Measurements from ENCODE around the gene DCDC1. TPM values are rescaled to one million over a fixed set of nuclear protein-coding genes. Genes with fewer than 3 reads are reported as not detected.
"Not testable (repeated sequence)": the region's sequence is repeated elsewhere in the genome, so short reads cannot be mapped to it uniquely, and the experiment has no call there.

Gene DCDC1
- total RNA-seq, 2 experiments from 2014 or later, result 0.13 TPM; not detected in 1

GRCh38 chr11:30960387-30960992 lies 409.0 kb downstream of the DCDC1 start:
- ChIA-PET POLR2A (interaction anchor here (0.5 to 0.7 kb wide), 2 partner anchors 157 to 181 kb away, joined by 3 read pairs; no protein-coding TSS in a partner anchor), CTCF (ENCODE audit: unreplicated experiment) (no interaction called here)
- Histone ChIP-seq H3K36me3 (ENCODE audit: insufficient read depth, low read length) (no peaks in the 10 kb centered on the region), H3K4me3 (ENCODE audit: low read depth, low read length, poor library complexity, severe bottlenecking) (no peak overlapping the region), H3K27ac (ENCODE audit: low read depth, low read length, poor library complexity, severe bottlenecking) (no peak overlapping the region), H3K4me2 (ENCODE audit: low read length) (no peak overlapping the region), H2AFZ (ENCODE audit: low read length) (no peak overlapping the region), H3K9me3 (ENCODE audit: low read length) (no peaks in the 10 kb centered on the region), H4K20me1 (ENCODE audit: insufficient read depth, low read length) (no peaks in the 10 kb centered on the region), H3K9me2 (ENCODE audit: insufficient read depth, low read length) (no peaks in the 10 kb centered on the region), H3K79me2 (ENCODE audit: insufficient read depth, low read depth, low read length) (no peaks in the 10 kb centered on the region), H3K4me1 (ENCODE audit: insufficient read depth, low read length, poor library complexity, severe bottlenecking) (no peaks in the 10 kb centered on the region)
- intact Hi-C loops (cut with micrococcal nuclease; ENCODE audit: unreplicated experiment), result no loop called here
- no TSS peak for BruUV-seq (replicated peaks)
- TF ChIP-seq CTCF (conservative IDR thresholded peaks at IDR 0.05; ENCODE audit: low read length) (peak; percentile 63), EZH2phosphoT487 (IDR thresholded peaks at IDR 0.05; ENCODE audit: borderline replicate concordance, low read depth, low read length) (no peak)
- peak; percentile 2 for DNase-seq (ENCODE audit: low spot score)

GRCh38 chr11:30956751-30957150 lies 412.8 kb downstream of the DCDC1 start:
- no peak for TF ChIP-seq EZH2phosphoT487 (IDR thresholded peaks at IDR 0.05; ENCODE audit: borderline replicate concordance, low read depth, low read length)
- TF ChIP-seq CTCF (conservative IDR thresholded peaks at IDR 0.05; ENCODE audit: low read length), result no peak
- Histone ChIP-seq H3K4me3 (ENCODE audit: low read depth, low read length, poor library complexity, severe bottlenecking) (no peak overlapping the region), H3K27ac (ENCODE audit: low read depth, low read length, poor library complexity, severe bottlenecking) (no peak overlapping the region), H3K36me3 (ENCODE audit: insufficient read depth, low read length) (no peaks in the 10 kb centered on the region), H2AFZ (ENCODE audit: low read length) (no peak overlapping the region), H3K4me2 (ENCODE audit: low read length) (no peak overlapping the region), H3K9me2 (ENCODE audit: insufficient read depth, low read length) (no peaks in the 10 kb centered on the region), H3K4me1 (ENCODE audit: insufficient read depth, low read length, poor library complexity, severe bottlenecking) (no peaks in the 10 kb centered on the region), H3K9me3 (ENCODE audit: low read length) (no peaks in the 10 kb centered on the region), H3K79me2 (ENCODE audit: insufficient read depth, low read depth, low read length) (no peaks in the 10 kb centered on the region), H4K20me1 (ENCODE audit: insufficient read depth, low read length) (no peaks in the 10 kb centered on the region)
- no TSS peak for BruUV-seq (replicated peaks)
- no peak for DNase-seq (ENCODE audit: low spot score)
- ChIA-PET POLR2A (no interaction called here), CTCF (ENCODE audit: unreplicated experiment) (no interaction called here)
- intact Hi-C loops (cut with micrococcal nuclease; ENCODE audit: unreplicated experiment), result no loop called here

- CTCF ChIA-PET (ENCODE audit: unreplicated experiment), result no interaction called here
Measured at GRCh38 chr11:30949838-30950237, 419.7 kb downstream of the DCDC1 start.

GRCh38 chr11:30947715-30948114 lies 421.8 kb downstream of the DCDC1 start:
- DNase-seq (ENCODE audit: low spot score); H3K4me3 ChIP-seq (ENCODE audit: low read depth, low read length, poor library complexity, severe bottlenecking); H3K27ac ChIP-seq (ENCODE audit: low read depth, low read length, poor library complexity, severe bottlenecking); H3K79me2 ChIP-seq (ENCODE audit: insufficient read depth, low read depth, low read length); H3K9me3 ChIP-seq (ENCODE audit: low read length); H2AFZ ChIP-seq (ENCODE audit: low read length); H3K36me3 ChIP-seq (ENCODE audit: insufficient read depth, low read length); POLR2A ChIA-PET; H4K20me1 ChIP-seq (ENCODE audit: insufficient read depth, low read length); H3K9me2 ChIP-seq (ENCODE audit: insufficient read depth, low read length); H3K4me2 ChIP-seq (ENCODE audit: low read length); BruUV-seq (replicated peaks); intact Hi-C loops (cut with micrococcal nuclease; ENCODE audit: unreplicated experiment); H3K4me1 ChIP-seq (ENCODE audit: insufficient read depth, low read length, poor library complexity, severe bottlenecking); CTCF ChIA-PET (ENCODE audit: unreplicated experiment): not testable (repeated sequence)

More at GRCh38 chr11:30949838-30950237, 419.7 kb downstream of the DCDC1 start:
- Histone ChIP-seq H3K27ac (ENCODE audit: low read depth, low read length, poor library complexity, severe bottlenecking) (no peak overlapping the region), H3K4me3 (ENCODE audit: low read depth, low read length, poor library complexity, severe bottlenecking) (no peak overlapping the region), H4K20me1 (ENCODE audit: insufficient read depth, low read length) (no peaks in the 10 kb centered on the region), H3K36me3 (ENCODE audit: insufficient read depth, low read length) (no peaks in the 10 kb centered on the region), H3K4me2 (ENCODE audit: low read length) (no peak overlapping the region), H3K4me1 (ENCODE audit: insufficient read depth, low read length, poor library complexity, severe bottlenecking) (no peaks in the 10 kb centered on the region), H3K9me2 (ENCODE audit: insufficient read depth, low read length) (no peaks in the 10 kb centered on the region), H3K79me2 (ENCODE audit: insufficient read depth, low read depth, low read length) (no peaks in the 10 kb centered on the region), H2AFZ (ENCODE audit: low read length) (no peak overlapping the region), H3K9me3 (ENCODE audit: low read length) (no peaks in the 10 kb centered on the region)
- no peak for DNase-seq (ENCODE audit: low spot score)
- TF ChIP-seq CTCF (conservative IDR thresholded peaks at IDR 0.05; ENCODE audit: low read length) (no peak), EZH2phosphoT487 (IDR thresholded peaks at IDR 0.05; ENCODE audit: borderline replicate concordance, low read depth, low read length) (no peak)
- intact Hi-C loops (cut with micrococcal nuclease; ENCODE audit: unreplicated experiment), result no loop called here
- POLR2A ChIA-PET, result no interaction called here
- no TSS peak for BruUV-seq (replicated peaks)
